ENCODE results near the gene ADAMTSL3. TPM values are rescaled to one million over a fixed set of nuclear protein-coding genes. Genes with fewer than 3 reads are reported as not detected.
A peak's percentile ranks its signal among the peaks of the same experiment; 100 is the strongest.

The ADAMTSL3 gene
- total RNA-seq, 1 experiment from 2014 or later, result 0.05 TPM

DNA sequence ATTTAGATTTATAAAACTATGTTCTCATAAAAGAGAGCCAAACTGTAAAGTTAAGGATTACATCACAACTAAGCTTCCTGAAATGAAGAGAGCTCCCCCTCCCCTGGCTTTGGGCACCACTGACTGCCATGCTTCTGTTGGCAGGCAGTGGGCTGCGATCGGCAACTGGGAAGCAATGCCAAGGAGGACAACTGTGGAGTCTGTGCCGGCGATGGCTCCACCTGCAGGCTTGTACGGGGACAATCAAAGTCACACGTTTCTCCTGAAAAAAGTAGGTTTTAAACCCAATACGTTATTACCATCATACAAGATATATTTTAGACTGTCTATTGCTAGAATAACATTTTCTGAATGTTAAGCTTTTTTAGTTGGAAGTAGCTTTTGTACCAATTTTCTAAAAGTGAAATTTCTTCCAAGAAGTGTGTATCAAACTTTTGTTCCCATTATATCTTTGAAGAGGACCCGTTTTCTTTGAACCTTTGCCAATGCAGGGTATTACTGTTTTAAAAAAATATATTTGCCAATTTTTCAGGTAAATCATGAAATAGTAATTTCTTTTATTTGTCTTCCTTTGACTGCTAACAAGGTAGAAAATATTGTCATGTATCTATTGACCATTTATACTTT lies 184.1 kb downstream of the ADAMTSL3 start:
- ATAC-seq, result peak; percentile 99
- peak; percentile 51 for DNase-seq (ENCODE audit: low read depth, low spot score)
- BruUV-seq (replicated peaks), result no TSS peak

DNA sequence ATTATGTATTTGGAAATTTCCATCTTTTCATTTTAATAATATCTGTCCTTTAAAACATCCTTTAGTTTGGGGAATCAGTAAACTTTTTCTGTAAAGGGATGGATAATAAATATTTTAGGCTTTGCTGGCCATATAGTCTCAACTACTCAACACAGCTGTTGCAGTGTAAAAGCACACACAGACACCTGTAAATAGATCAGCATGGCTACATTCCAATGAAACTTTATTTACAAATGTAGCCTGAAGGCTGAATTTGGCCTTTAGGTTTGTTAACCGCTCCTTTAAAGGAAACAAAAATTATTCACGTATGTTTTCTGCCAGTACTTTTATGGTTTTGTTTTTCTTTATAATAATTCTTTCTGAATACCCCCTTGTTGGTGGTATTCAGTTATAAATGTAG lies 184.8 kb downstream of the ADAMTSL3 start:
- Histone ChIP-seq H3K9ac (ENCODE audit: low read length) (no peak overlapping the region), H3K9me3 (ENCODE audit: control insufficient read depth in 1 of 2, insufficient read depth in 1 of 2, low read depth in 1 of 2, low read length in 2 of 2) (no peaks in the 10 kb centered on the region), H3K27ac (ENCODE audit: low read depth, low read length) (no peak overlapping the region), H2AFZ (ENCODE audit: low read depth, low read length, poor library complexity, severe bottlenecking) (no peak overlapping the region), H3K9me2 (ENCODE audit: insufficient read depth) (no peaks in the 10 kb centered on the region), H3K27me3 (ENCODE audit: insufficient read depth, low read length) (peaks cover 11% of the 10 kb centered on the region; the same call in 1 of the 2 replicates), H3K4me3 (replicated peaks in 1 of 2; ENCODE audit: low read depth in 1 of 2, low read length in 2 of 2) (no peak overlapping the region), H3K4me2 (ENCODE audit: low read length) (no peak overlapping the region), H3K79me2 (ENCODE audit: insufficient read depth, low read length) (no peaks in the 10 kb centered on the region), H4K20me1 (ENCODE audit: insufficient read depth) (no peaks in the 10 kb centered on the region), H3K36me3 (ENCODE audit: control insufficient read depth in 1 of 2, insufficient read depth in 2 of 2, low read length in 2 of 2) (no peaks in the 10 kb centered on the region), H3K4me1 (ENCODE audit: control insufficient read depth in 1 of 2, insufficient read depth in 2 of 2, low read length in 2 of 2) (no peaks in the 10 kb centered on the region)
- BruUV-seq (replicated peaks), result no TSS peak
- ChIA-PET RAD21 (ENCODE audit: low non-redundant PET in 1 of 2, low total read pairs in 2 of 2, uncharacterized antibody in 2 of 2, unreplicated experiment in 2 of 2) (no interaction called here), CTCF (interaction anchor here (0.9 to 2.9 kb wide), 4 partner anchors 11 to 273 kb away, joined by 3 to 9 read pairs (median 5); no protein-coding TSS in a partner anchor), POLR2A (no interaction called here)
- DNase-seq (ENCODE audit: low read depth, low spot score) (no peak), ATAC-seq (no peak)
- intact Hi-C loops (cut with micrococcal nuclease), result loop anchor here (2.0 kb wide), 1 partner anchor 274 kb away; no protein-coding TSS in a partner anchor
- no peak for TF ChIP-seq ZFX (IDR thresholded peaks at IDR 0.05)
- TF ChIP-seq, protein P1, sequence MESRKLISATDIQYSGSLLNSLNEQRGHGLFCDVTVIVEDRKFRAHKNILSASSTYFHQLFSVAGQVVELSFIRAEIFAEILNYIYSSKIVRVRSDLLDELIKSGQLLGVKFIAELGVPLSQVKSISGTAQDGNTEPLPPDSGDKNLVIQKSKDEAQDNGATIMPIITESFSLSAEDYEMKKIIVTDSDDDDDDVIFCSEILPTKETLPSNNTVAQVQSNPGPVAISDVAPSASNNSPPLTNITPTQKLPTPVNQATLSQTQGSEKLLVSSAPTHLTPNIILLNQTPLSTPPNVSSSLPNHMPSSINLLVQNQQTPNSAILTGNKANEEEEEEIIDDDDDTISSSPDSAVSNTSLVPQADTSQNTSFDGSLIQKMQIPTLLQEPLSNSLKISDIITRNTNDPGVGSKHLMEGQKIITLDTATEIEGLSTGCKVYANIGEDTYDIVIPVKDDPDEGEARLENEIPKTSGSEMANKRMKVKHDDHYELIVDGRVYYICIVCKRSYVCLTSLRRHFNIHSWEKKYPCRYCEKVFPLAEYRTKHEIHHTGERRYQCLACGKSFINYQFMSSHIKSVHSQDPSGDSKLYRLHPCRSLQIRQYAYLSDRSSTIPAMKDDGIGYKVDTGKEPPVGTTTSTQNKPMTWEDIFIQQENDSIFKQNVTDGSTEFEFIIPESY (IDR thresholded peaks at IDR 0.05; ENCODE audit: extremely low read depth, insufficient replicate concordance, low read length), result no peak
- no peak for TF ChIP-seq CBX3 (IDR thresholded peaks at IDR 0.05; ENCODE audit: low read depth)
- TF ChIP-seq POLR2AphosphoS5 (IDR thresholded peaks at IDR 0.05; ENCODE audit: low read depth, low read length), result no peak
- TF ChIP-seq, protein P2, sequence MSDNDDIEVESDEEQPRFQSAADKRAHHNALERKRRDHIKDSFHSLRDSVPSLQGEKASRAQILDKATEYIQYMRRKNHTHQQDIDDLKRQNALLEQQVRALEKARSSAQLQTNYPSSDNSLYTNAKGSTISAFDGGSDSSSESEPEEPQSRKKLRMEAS (IDR thresholded peaks at IDR 0.05), result no peak
- no peak for TF ChIP-seq ZNF274 (IDR thresholded peaks at IDR 0.05; ENCODE audit: low read depth, low read length)
- TF ChIP-seq, protein P3, sequence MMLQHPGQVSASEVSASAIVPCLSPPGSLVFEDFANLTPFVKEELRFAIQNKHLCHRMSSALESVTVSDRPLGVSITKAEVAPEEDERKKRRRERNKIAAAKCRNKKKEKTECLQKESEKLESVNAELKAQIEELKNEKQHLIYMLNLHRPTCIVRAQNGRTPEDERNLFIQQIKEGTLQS (IDR thresholded peaks at IDR 0.05), result no peak
- TF ChIP-seq FOSL1 (IDR thresholded peaks at IDR 0.05; ENCODE audit: low read depth), result no peak
- no peak for TF ChIP-seq CEBPB (IDR thresholded peaks at IDR 0.05; ENCODE audit: low read depth)
- no peak for TF ChIP-seq SRF (IDR thresholded peaks at IDR 0.05; ENCODE audit: low read depth)
- TF ChIP-seq RAD21 (IDR thresholded peaks at IDR 0.05; ENCODE audit: low read depth), result no peak

More for the DNA sequence above, 184.1 kb downstream of the ADAMTSL3 start:
- intact Hi-C loops (cut with micrococcal nuclease), result loop anchor here (2.0 kb wide), 1 partner anchor 273 kb away; no protein-coding TSS in a partner anchor
- Histone ChIP-seq H2AFZ (ENCODE audit: low read depth, low read length, poor library complexity, severe bottlenecking) (peak overlapping the region; percentile 84), H3K9me2 (ENCODE audit: insufficient read depth) (no peaks in the 10 kb centered on the region), H3K36me3 (ENCODE audit: control insufficient read depth in 1 of 2, insufficient read depth in 2 of 2, low read length in 2 of 2) (no peaks in the 10 kb centered on the region), H3K27ac (ENCODE audit: low read depth, low read length) (no peak overlapping the region), H4K20me1 (ENCODE audit: insufficient read depth) (no peaks in the 10 kb centered on the region), H3K9ac (ENCODE audit: low read length) (no peak overlapping the region), H3K4me2 (ENCODE audit: low read length) (0 out of 2 replicates have a peak overlapping the region, but pooled peaks have one; percentile 0), H3K4me1 (ENCODE audit: control insufficient read depth in 1 of 2, insufficient read depth in 2 of 2, low read length in 2 of 2) (no peaks in the 10 kb centered on the region), H3K4me3 (replicated peaks in 1 of 2; ENCODE audit: low read depth in 1 of 2, low read length in 2 of 2) (no peak overlapping the region), H3K9me3 (ENCODE audit: control insufficient read depth in 1 of 2, insufficient read depth in 1 of 2, low read depth in 1 of 2, low read length in 2 of 2) (no peaks in the 10 kb centered on the region), H3K27me3 (ENCODE audit: insufficient read depth, low read length) (peaks cover 11% of the 10 kb centered on the region; the same call in 1 of the 2 replicates), H3K79me2 (ENCODE audit: insufficient read depth, low read length) (no peaks in the 10 kb centered on the region)
- TF ChIP-seq RAD21 (IDR thresholded peaks at IDR 0.05; ENCODE audit: low read depth), result peak; percentile 52
- no peak for TF ChIP-seq TCF7L2 (IDR thresholded peaks at IDR 0.05; ENCODE audit: borderline replicate concordance, extremely low read depth, insufficient read depth, insufficient read length)
- no peak for TF ChIP-seq ZFX (IDR thresholded peaks at IDR 0.05)
- TF ChIP-seq YY1 (IDR thresholded peaks at IDR 0.05; ENCODE audit: extremely low read depth, insufficient replicate concordance, low read depth, low read length), result no peak
- TF ChIP-seq, protein P4, sequence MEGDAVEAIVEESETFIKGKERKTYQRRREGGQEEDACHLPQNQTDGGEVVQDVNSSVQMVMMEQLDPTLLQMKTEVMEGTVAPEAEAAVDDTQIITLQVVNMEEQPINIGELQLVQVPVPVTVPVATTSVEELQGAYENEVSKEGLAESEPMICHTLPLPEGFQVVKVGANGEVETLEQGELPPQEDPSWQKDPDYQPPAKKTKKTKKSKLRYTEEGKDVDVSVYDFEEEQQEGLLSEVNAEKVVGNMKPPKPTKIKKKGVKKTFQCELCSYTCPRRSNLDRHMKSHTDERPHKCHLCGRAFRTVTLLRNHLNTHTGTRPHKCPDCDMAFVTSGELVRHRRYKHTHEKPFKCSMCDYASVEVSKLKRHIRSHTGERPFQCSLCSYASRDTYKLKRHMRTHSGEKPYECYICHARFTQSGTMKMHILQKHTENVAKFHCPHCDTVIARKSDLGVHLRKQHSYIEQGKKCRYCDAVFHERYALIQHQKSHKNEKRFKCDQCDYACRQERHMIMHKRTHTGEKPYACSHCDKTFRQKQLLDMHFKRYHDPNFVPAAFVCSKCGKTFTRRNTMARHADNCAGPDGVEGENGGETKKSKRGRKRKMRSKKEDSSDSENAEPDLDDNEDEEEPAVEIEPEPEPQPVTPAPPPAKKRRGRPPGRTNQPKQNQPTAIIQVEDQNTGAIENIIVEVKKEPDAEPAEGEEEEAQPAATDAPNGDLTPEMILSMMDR (IDR thresholded peaks at IDR 0.05 in 2 of 3, conservative IDR thresholded peaks at IDR 0.05 in 1 of 3; ENCODE audit: borderline replicate concordance in 1 of 3, insufficient read depth in 1 of 3, low read depth in 2 of 3, low read length in 2 of 3), result peak; percentile 45 to 78 (median 76); a peak in 5 of 6 replicates
- ChIA-PET RAD21 (ENCODE audit: low non-redundant PET in 1 of 2, low total read pairs in 2 of 2, uncharacterized antibody in 2 of 2, unreplicated experiment in 2 of 2) (no interaction called here), POLR2A (no interaction called here), CTCF (interaction anchor here (0.7 to 2.9 kb wide), 10 partner anchors 9 to 401 kb away, joined by 3 to 9 read pairs (median 3); no protein-coding TSS in a partner anchor)

Measured in HCT116 (cell line).